Esophagus muscularis mucosa (tissue), 4 donors: Measurements from ENCODE around the gene ELFN1. TPM values are rescaled to one million over a fixed set of nuclear protein-coding genes. Genes with fewer than 3 reads are reported as not detected.

Experiments
- DNase-seq: peaks from one replicate; pipeline ENCODE4 v3.0.0-alpha.2; 2017; ENCODE audit errors: extremely low spot score
- H3K27ac ChIP-seq, 4 donors: fragments of 200-600 bp; sonication (generic); replicated peaks in 1 of 4; 1 replicate in 3 of 4; 2 replicates in 1 of 4; pipeline ENCODE4 v1.5.1; 2016 to 2019; ENCODE audit warnings: mild to moderate bottlenecking in 1 of 4
- H3K27me3 ChIP-seq, 4 donors: fragments of 200-600 bp; sonication (generic); one replicate each; pipeline versions ENCODE4 v1.5.1 to v1.6.0; 2016 to 2019
- H3K36me3 ChIP-seq, 4 donors: fragments of 200-600 bp; sonication (generic); one replicate each; pipeline ENCODE4 v1.5.1; 2016 to 2019
- H3K4me1 ChIP-seq, 4 donors: fragments of 200-600 bp; sonication (generic); one replicate each; pipeline ENCODE4 v1.5.1; 2016 to 2019
- H3K4me3 ChIP-seq, 4 donors: fragments of 200-600 bp; sonication (generic); 1 replicate in 2 of 4; 2 replicates in 2 of 4; pipeline ENCODE4 v1.5.1; 2016 to 2019; ENCODE audit warnings: mild to moderate bottlenecking in 4 of 4, moderate library complexity in 1 of 4
- H3K9me3 ChIP-seq, 4 donors: fragments of 200-600 bp; sonication (generic); 1 replicate in 3 of 4; 2 replicates in 1 of 4; pipeline ENCODE4 v1.5.1; 2016 to 2019
- EP300 ChIP-seq: sonication (generic); formaldehyde crosslinking; IDR thresholded peaks from one replicate; pipeline ENCODE4 v1.6.1; 2017; ENCODE audit warnings: antibody characterized with exemption
- POLR2A ChIP-seq: fragments of 450-650 bp; IDR thresholded peaks from one replicate; pipeline ENCODE4 v1.6.1; 2017; ENCODE audit warnings: antibody characterized with exemption, moderate library complexity, mild to moderate bottlenecking, low read depth
- POLR2AphosphoS5 ChIP-seq, 2 donors: sonication (generic); formaldehyde crosslinking; IDR thresholded peaks; one replicate each; pipeline ENCODE4 v1.6.1; 2017; ENCODE audit warnings: antibody characterized with exemption in 2 of 2
- WGBS: methylation state at CpG from one replicate; pipeline ENCODE4 v1.1.5; 2018; 5-methylcytosine and 5-hydroxymethylcytosine counted together
- intact Hi-C: fragments of 100-400 bp; cut with DNase I; formaldehyde crosslinking; loops from one replicate; pipeline ENCODE4 v1.15.1; 2023
- total RNA-seq, 4 donors: library from RNA; depleted of rRNA; stranded (reverse); fragments of >200 nt; gene quantifications; one replicate each; pipeline versions ENCODE4 v1.1.0 to v1.2.1, GENCODE V29; 2016
- TF ChIP-seq, protein P1 (sequence below), 3 experiments: fragments of 200-600 bp in 2 of 3; fragments of 450-650 bp in 1 of 3; sonication (generic) in 2 of 3; IDR thresholded peaks; one replicate each; pipeline ENCODE4 v1.5.1; 2017 to 2019; ENCODE audit warnings: antibody characterized with exemption in 3 of 3, mild to moderate bottlenecking in 2 of 3, moderate library complexity in 1 of 3

ELFN1 gene
- total RNA-seq, 4 donors from 2014 or later = 0.86 to 3.3 (median 1.9) TPM

DNA sequence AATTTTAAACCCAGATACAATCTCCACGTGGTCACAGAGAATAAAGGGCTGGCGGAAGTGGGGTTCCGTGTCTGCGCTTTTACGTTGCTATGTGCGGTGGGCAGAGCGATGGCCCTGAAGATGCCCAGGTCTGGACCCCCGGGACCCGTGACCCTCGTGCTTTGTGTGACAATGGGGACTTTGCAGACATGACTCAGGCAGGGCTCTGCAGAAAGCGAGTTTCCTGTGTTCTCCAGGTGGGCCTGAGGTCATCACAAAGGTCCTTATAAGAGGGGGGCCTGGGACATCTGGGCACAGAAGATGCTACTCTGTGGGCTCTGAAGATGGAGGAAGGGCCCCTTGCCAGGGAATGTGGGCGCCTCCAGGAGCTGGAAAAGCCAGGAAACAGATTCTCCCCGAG, 95.3 kb downstream of the ELFN1 start:
- 84% methylated on average over 12 of the region's 13 CpGs for WGBS
- TF ChIP-seq POLR2A (no peak), POLR2AphosphoS5 (IDR thresholded peaks at IDR 0.05) (no peak), EP300 (no peak)
- TF ChIP-seq, protein P1, sequence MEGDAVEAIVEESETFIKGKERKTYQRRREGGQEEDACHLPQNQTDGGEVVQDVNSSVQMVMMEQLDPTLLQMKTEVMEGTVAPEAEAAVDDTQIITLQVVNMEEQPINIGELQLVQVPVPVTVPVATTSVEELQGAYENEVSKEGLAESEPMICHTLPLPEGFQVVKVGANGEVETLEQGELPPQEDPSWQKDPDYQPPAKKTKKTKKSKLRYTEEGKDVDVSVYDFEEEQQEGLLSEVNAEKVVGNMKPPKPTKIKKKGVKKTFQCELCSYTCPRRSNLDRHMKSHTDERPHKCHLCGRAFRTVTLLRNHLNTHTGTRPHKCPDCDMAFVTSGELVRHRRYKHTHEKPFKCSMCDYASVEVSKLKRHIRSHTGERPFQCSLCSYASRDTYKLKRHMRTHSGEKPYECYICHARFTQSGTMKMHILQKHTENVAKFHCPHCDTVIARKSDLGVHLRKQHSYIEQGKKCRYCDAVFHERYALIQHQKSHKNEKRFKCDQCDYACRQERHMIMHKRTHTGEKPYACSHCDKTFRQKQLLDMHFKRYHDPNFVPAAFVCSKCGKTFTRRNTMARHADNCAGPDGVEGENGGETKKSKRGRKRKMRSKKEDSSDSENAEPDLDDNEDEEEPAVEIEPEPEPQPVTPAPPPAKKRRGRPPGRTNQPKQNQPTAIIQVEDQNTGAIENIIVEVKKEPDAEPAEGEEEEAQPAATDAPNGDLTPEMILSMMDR (IDR thresholded peaks at IDR 0.05) = no peak
- no peak overlapping the region for H3K4me3 ChIP-seq
- DNase-seq = no peak
- peaks cover 0 to 16% (median 7%) of the 10 kb centered on the region in 4 donors for H3K9me3 ChIP-seq
- intact Hi-C loops = no loop called here
- no peaks in the 10 kb centered on the region for H3K36me3 ChIP-seq
- no peaks in the 10 kb centered on the region for H3K4me1 ChIP-seq
- peaks cover 0 to 8% (median 0%) of the 10 kb centered on the region in 4 donors for H3K27me3 ChIP-seq
- H3K27ac ChIP-seq = no peak overlapping the region

DNA sequence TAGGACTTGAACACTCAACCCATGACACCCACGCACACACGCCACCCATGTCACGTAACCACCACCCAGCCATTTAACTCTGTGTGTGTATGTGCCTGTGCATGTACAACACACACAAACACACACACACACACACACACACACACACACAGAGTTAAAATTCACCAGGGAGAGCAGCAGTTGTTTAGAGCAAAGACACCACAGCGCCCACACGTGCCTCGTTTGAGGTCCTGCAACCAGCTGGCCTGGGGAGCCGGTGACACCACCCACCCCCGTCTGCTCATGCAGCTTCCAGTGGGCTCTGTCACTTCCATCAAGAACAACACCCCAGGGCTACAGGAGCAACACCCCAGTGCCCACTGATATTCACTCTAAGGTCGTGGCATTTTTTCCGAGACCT, 97.4 kb downstream of the ELFN1 start:
- TF ChIP-seq EP300 (no peak), POLR2AphosphoS5 (IDR thresholded peaks at IDR 0.05) (no peak), POLR2A (no peak)
- TF ChIP-seq, protein P1 (IDR thresholded peaks at IDR 0.05) = no peak
- H3K4me3 ChIP-seq = no peak overlapping the region
- intact Hi-C loops = no loop called here
- H3K36me3 ChIP-seq = no peaks in the 10 kb centered on the region
- peaks cover 0 to 8% (median 0%) of the 10 kb centered on the region in 4 donors for H3K27me3 ChIP-seq
- no peaks in the 10 kb centered on the region for H3K4me1 ChIP-seq
- 61% methylated on average over 10 of the region's 10 CpGs for WGBS
- H3K9me3 ChIP-seq = peaks cover 0 to 16% (median 7%) of the 10 kb centered on the region in 4 donors
- no peak for DNase-seq
- no peak overlapping the region for H3K27ac ChIP-seq

DNA sequence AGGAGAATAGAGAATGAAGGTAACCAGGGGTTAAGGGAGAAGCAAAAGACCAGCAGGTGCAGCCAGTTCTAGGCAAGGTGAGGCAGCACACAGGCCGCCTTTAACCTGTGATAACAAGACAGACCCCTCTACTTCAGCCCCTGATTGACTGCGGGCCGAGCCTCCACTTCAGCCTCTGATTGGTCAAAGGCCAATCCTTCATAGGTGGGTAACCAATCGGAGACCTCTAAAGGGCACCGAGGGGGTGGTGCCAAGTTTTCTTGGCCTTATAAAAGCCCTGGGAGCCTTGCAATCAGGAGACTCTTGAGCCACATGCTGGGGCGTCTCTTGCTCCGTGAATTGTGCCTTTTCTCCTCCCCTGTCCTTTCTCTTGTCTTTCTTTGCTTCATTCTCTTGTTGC, 98.8 kb downstream of the ELFN1 start:
- no peaks in the 10 kb centered on the region for H3K4me1 ChIP-seq
- H3K4me3 ChIP-seq = no peak overlapping the region
- no peaks in the 10 kb centered on the region for H3K36me3 ChIP-seq
- DNase-seq = no peak
- peaks cover 0 to 8% (median 0%) of the 10 kb centered on the region in 4 donors for H3K27me3 ChIP-seq
- peaks cover 0 to 7% (median 2%) of the 10 kb centered on the region in 4 donors for H3K9me3 ChIP-seq
- TF ChIP-seq POLR2A = no peak
- TF ChIP-seq EP300 = no peak
- no peak for TF ChIP-seq POLR2AphosphoS5 (IDR thresholded peaks at IDR 0.05)
- TF ChIP-seq, protein P1 (IDR thresholded peaks at IDR 0.05) = no peak
- H3K27ac ChIP-seq = no peak overlapping the region
- intact Hi-C loops = no loop called here
- WGBS = 85% methylated on average over 7 of the region's 7 CpGs

DNA sequence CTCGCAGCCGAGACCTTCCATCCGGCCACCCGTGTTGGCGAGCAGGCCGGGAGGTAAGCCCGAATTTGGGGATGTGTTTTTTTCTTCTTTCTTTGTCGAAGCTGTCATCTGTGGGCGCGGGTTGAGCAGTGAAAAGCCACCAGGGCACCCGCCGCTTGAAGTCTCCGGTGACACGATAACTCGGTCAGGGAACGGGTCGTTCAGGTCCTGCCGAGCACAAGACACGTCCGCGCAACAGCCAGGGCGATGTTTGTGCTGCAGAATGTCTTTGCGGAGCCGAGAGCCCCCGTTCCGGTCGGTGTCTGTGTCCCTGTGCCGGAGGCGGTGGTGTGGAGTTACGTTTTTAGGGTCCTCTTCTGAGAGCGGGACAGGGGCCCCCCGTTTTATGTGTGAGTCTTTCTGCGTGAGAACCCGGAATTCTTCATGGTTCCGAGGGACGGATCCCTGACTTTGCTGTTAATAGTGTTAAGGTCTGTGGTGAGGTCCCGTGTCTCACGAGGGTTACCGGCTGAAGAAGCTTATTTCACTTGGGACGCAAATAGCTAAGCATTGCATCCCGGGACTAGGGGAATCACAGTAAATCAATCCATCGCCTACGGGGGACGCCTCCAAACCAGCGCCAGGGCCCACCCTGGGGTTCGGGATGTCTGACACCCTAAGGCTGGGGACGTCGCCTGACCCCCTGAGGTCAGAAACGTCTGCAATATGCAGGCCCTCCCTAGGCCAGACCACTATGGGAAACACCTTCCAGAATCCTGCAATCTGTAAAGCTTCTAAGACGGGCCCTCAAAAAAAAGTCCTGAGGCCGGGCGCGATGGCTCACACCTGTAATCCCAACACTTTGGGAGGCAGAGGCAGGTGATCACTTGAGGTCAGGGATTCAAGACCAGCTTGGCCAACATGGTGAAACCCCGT, 99.5 kb downstream of the ELFN1 start:
- Histone ChIP-seq H3K9me3 (peaks cover 0 to under 1% (median 0%) of the 10 kb centered on the region in 4 donors), H3K27ac (no peak overlapping the region), H3K27me3 (peaks cover 0 to 8% (median 0%) of the 10 kb centered on the region in 4 donors), H3K4me3 (no peak overlapping the region), H3K4me1 (no peaks in the 10 kb centered on the region), H3K36me3 (no peaks in the 10 kb centered on the region)
- intact Hi-C loops = no loop called here
- DNase-seq = no peak
- no peak for TF ChIP-seq POLR2AphosphoS5 (IDR thresholded peaks at IDR 0.05)
- 96% methylated on average over 53 of the region's 54 CpGs for WGBS

DNA sequence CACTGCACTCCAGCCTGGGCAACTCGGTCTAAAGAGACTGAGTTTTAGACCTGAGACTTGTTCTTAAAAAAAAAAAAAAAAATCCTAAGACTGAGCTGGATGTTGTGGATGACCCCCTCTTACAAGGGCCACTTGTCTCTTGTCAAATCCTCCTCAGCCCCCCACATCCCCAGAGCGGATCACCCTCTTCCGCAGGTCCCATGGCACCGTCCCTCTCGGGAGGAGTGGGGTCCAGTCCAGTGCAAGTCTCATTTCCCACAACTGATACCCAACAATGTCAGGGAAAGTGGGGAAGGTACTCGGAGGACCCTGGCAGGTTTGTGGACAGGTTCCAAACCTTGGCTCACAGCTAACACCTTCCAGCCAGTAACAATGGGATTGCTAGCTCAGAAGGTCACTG, 100.3 kb downstream of the ELFN1 start:
- TF ChIP-seq POLR2A (no peak), POLR2AphosphoS5 (IDR thresholded peaks at IDR 0.05) (no peak), EP300 (no peak)
- TF ChIP-seq, protein P1 (IDR thresholded peaks at IDR 0.05) = no peak
- Histone ChIP-seq H3K27ac (no peak overlapping the region), H3K4me3 (no peak overlapping the region), H3K27me3 (peaks cover 0 to 8% (median 0%) of the 10 kb centered on the region in 4 donors), H3K4me1 (no peaks in the 10 kb centered on the region), H3K9me3 (no peaks in the 10 kb centered on the region), H3K36me3 (no peaks in the 10 kb centered on the region)
- 84% methylated on average over 6 of the region's 6 CpGs for WGBS
- no peak for DNase-seq
- intact Hi-C loops = no loop called here
